NCI-H2107 (cell line): Measurements from ENCODE around the gene LSM2.

Experiments used
- DNase-seq: peaks from one replicate; lab custom pipeline; 2025; lab: John Stamatoyannopoulos, UW

The LSM2 gene

DNA sequence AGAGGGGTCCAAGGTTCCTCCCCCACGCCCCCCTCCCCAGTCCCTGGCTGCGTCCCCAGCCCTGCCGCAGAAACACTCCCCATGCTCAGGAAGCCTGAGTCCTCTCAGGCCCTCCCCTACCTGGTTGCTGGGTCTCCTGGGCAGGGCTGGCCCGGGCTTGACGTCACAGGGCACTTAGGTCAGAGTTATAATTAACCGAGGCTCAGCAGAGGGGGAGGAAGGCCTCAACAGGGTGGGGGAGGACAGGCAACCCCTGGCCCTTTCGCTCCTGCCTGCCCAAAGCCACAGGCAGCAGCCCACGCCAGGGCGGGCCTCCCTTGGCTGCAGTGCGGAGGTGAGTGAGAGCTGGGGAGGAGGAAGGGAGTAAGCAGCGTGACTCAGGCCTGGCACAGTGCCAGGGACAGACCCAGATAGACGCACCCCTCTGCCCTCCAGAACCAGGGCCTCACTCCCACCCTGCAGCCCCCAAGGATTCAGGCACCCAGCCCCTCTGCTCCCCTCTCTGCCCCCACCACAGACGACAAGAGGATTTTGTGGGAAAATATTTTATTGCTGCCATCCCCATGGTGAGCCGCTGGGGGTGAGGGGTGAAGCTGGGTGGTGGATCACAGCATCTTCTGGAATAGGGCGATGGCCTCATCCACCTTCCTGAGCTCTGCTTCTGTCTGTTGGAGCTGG is 29.6 kb downstream of the LSM2 start, which contains the start of gene VWA7:
TSS of gene VWA7 (minus strand) at position 340 of the 678 bp plus-strand sequence. CDS start 549 bp downstream, outside the sequence.
- no peak for DNase-seq

- DNase-seq, result no peak
Measured at GRCh38 chr6:31776485-31776988, 30.2 kb downstream of the LSM2 start.

GRCh38 chr6:31775633-31776484 is 30.9 kb downstream of the LSM2 start:
- no peak for DNase-seq

DNA sequence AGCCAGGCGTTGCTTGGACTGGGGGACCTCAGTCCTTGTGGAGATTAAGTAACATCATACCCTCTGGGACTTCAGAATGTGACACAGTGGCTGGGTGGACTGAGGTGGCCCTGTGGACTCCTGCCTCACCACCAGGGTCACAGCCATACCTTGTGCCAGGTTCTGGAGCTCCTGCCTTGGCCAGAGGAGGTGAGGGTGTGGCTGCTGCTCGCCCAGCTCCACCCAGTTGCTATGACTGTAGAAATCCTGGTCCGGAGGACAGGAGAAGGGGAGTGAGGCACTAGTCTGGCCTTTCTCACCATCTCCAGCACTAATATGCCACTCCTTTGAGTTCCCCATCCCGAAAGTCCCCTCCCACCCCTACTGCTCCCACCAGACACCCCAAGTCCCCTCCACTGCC is 31.6 kb downstream of the LSM2 start:
- DNase-seq, result no peak

GRCh38 chr6:31771992-31772358 is 34.8 kb downstream of the LSM2 start:
- DNase-seq, result no peak

DNA sequence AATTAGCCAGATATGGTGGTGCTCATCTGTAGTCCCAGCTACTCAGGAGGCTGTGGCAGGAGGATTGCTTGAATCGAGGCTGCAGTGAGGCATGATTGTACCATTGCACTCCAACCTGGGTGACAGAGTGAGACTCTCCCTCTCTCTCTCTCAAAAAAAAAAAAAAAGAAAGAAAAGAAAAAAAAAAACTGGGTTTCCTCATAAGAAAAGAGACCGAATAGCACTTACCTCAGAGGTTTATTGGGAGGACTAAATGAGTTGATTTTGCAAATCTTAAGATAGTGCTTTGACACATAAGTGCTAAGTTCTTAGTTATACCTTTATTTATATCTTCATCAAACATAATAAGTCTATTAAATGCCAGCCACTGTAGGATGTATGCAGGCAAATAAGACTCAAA is 35.9 kb downstream of the LSM2 start:
- DNase-seq, result no peak

GRCh38 chr6:31769684-31770371 is 36.9 kb downstream of the LSM2 start:
- no peak for DNase-seq

DNA sequence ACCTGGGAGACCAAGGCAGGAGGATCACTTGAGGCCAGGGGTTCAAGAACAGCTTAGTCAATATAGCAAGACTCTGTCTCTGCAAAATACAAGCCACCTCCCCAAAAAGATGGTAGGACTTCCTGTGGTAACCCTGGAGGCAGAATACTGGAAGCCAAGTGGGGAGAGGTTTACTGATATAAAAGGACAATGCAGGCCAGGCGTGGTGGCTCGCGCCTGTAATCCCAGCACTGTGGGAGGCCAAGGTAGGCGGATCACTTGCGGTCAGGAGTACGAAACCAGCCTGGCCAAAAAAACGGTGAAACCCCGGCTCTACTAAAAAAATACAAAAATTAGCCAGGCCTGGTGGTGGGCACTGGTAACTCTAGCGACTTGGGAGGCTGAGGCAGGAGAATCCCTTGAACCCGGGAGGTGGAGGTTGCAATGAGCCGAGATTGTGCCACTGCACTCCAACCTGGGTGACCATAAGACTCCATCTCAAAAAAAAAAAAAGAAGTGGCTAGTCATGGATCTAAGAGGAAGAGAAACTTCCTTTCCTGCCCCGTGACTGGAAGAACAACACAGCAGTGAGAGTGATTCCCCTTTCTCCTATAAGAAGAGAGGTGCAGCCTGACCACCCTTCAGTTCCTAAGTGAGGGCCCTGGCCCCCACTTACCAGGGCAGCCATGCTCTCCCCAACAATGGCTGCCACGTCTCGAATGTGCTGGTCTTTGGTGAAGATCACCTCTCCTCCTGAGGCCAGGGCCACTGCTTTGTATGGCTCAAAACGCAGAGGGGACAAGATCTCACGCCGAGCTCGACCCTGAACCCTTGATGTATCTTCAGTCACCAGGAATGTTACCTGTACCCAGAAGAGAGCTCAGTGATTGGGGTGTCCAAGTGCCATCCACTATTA is 38.2 kb downstream of the LSM2 start:
- no peak for DNase-seq

DNA sequence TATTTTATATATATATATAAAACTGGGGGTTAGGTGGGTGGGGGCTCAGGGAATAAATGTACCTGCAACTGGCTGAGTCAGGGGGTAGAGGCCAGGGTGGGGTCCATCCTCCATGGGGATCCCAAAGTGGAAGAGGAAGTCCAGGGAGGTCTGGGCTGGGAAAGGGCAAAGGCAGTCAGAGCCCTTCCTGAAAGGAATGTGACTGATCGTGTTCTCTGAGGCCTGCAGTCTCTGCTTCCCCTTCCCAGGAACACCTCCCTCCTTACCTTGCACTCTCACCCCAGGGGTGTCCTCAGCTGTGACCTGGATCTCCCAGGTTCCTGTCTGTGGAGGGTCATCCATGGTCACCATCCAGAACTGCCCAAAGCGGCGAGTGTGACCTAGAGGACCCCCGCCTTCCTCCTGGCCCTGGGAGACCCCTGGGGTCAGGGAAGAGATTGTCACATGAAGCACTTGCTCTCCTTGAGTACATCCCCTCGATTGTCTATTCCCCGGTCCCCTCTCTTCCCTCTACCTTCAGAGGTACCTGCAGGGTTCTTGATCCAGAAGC is 39.6 kb downstream of the LSM2 start:
- no peak for DNase-seq

GRCh38 chr6:31765910-31766794 is 40.6 kb downstream of the LSM2 start:
- DNase-seq, result no peak

GRCh38 chr6:31765559-31765909 is 41.2 kb downstream of the LSM2 start:
- DNase-seq, result no peak

DNA sequence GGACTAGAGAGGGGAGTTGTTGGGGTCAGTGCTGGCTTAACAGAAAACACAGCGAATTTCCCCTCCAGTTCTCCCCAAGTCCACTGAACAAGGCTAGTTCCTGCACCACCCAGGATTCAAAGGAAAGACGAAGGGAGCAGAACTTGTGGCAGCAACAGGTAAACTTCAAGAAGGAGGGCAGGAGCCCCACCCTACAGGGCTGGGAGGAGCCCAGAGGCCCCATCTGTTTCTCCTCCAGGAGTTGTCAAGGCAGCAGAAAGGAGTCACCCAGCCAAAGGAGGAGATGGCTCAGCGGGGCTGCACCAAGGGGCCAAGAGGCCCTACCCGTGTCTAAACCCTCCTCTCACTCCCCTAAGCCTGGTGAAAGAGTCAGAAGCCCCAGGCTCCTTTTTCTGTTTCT is 42.6 kb downstream of the LSM2 start:
- DNase-seq, result no peak

- DNase-seq, result no peak
Measured at GRCh38 chr6:31763619-31763940, 43.2 kb downstream of the LSM2 start.

- DNase-seq, result no peak
Measured at GRCh38 chr6:31762878-31763618, 43.7 kb downstream of the LSM2 start.

DNA sequence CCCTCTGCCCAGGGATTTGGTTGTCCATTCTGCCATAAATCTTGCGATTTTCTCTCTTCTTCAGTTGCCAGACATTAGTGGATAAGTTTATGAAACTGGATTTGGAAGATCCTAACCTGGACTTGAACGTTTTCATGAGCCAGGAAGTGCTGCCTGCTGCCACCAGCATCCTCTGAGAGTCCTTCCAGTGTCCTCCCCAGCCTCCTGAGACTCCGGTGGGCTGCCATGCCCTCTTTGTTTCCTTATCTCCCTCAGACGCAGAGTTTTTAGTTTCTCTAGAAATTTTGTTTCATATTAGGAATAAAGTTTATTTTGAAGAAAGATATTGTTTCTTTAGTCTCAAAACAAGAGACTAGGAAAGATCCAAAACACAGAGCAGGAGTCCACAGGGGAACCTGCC is 44.4 kb downstream of the LSM2 start, which contains the start of gene SAPCD1:
TSS of gene SAPCD1 (plus strand) at position 301 of the 400 bp plus-strand sequence. CDS start 399 bp downstream, outside the sequence.
- no peak for DNase-seq

DNA sequence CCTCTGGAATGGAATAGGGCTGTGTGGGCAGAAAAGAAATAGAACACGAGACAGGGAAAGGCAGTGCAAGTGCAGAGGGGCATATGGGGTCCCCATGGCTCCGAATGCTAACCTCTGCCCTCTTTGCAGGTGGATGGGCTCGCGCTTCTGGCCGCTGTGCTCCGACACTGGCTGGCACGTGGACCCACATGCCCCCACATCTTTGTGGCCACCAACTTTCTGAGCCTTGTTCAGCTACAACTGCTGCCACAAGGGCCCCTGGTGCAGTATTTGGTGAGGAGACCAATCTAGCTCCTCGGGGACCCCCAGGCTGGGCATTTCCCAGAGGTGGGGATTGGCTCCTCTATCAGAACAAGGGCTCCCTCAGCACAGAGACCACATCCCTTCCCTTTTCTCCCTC is 45.4 kb downstream of the LSM2 start:
- DNase-seq, result no peak

- no peak for DNase-seq
Measured at GRCh38 chr6:31760790-31761189, 46.0 kb downstream of the LSM2 start.

DNA sequence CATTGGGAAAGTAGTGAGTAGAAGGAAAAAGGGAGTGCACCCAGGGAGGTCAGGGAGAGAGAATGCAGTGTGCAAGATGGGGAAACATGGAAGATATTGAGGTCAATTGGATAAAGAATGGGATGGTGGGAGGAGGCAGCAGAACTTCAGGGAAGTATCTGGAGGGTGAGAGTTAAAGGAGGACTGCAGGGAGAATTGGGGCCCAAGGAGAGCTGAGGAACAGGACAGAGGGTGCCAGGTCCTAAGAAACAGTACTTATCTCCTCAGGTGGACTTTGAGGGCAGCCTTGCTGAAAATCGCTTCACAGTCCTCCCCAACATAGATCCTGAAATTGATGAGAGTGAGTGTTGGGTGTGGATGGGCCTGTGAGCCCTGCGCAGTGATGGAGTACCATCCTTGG is 48.5 kb downstream of the LSM2 start:
- no peak for DNase-seq

DNA sequence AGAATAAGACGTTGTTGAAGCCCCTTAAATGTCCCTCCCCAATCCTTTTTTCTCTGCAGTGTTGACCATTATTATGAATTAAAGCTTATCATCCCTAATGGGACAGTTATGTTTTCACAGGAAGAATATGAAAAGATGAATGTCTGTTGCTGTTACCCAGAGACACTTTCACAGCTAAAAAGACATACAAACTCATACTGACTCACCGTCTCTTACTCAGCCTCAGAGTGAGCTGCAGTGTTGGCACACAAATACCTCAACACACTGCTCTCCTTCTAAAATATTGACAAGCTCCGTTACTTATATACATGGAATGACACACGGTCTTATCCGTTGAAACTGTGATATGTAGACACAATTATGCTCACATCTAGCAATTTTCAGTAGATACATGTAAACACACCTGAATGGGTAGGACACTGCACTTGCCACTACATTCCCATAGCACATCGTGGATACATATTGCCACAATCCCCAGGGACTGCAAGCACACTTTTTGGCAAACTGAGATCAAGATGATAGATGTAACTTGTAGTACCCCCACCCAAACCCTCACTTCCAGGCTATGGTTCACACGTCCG is 53.9 kb downstream of the LSM2 start:
- no peak for DNase-seq
